ENCODE data around the gene HSPBAP1. TPM values are rescaled to one million over a fixed set of nuclear protein-coding genes. Genes with fewer than 3 reads are reported as not detected.

Gene HSPBAP1
- total and polyA plus RNA-seq, 3 donors from 2014 or later: 10.6 to 26.5 (median 11.1) TPM

GRCh38 chr3:122695927-122696561, 97.6 kb downstream of the HSPBAP1 start:
- Histone ChIP-seq H3K4me3 (no peak overlapping the region), H3K4me1 (no peaks in the 10 kb centered on the region), H3K27ac (no peak overlapping the region), H3K36me3 (ENCODE audit: low read depth, missing control alignments) (no peaks in the 10 kb centered on the region), H3K27me3 (no peaks in the 10 kb centered on the region), H3K9me3 (no peaks in the 10 kb centered on the region)
- DNase-seq: no peak
- intact Hi-C loops (cut with DNase I; ENCODE audit: low total_unique reads): no loop called here
- TF ChIP-seq, protein P1, sequence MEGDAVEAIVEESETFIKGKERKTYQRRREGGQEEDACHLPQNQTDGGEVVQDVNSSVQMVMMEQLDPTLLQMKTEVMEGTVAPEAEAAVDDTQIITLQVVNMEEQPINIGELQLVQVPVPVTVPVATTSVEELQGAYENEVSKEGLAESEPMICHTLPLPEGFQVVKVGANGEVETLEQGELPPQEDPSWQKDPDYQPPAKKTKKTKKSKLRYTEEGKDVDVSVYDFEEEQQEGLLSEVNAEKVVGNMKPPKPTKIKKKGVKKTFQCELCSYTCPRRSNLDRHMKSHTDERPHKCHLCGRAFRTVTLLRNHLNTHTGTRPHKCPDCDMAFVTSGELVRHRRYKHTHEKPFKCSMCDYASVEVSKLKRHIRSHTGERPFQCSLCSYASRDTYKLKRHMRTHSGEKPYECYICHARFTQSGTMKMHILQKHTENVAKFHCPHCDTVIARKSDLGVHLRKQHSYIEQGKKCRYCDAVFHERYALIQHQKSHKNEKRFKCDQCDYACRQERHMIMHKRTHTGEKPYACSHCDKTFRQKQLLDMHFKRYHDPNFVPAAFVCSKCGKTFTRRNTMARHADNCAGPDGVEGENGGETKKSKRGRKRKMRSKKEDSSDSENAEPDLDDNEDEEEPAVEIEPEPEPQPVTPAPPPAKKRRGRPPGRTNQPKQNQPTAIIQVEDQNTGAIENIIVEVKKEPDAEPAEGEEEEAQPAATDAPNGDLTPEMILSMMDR (IDR thresholded peaks at IDR 0.05): no peak
- no peak for TF ChIP-seq POLR2A (IDR thresholded peaks at IDR 0.05)

DNA sequence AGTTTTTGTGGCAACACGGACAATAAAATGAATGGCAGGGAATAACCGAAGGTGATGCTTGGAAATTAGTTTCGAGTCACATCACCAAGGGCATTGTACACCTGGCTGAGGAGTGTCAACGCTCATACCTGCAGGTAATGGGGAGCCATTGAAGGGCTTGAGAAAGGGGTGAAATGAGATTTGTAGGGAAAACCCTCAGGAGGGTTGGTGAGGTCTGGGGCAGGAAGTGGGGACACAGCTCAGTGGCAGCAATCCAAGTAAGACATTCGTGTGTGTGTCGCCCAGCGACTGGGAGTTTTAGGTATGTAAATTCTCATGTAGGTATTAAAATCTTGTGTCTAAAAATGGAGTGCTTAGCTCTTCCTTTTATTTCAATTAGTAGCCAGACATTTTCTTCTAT, 98.7 kb downstream of the HSPBAP1 start:
- DNase-seq: no peak
- Histone ChIP-seq H3K27ac (no peak overlapping the region), H3K36me3 (ENCODE audit: low read depth, missing control alignments) (no peaks in the 10 kb centered on the region), H3K27me3 (no peaks in the 10 kb centered on the region), H3K4me1 (no peaks in the 10 kb centered on the region), H3K4me3 (no peak overlapping the region), H3K9me3 (no peaks in the 10 kb centered on the region)
- whole genome bisulfite sequencing, 2 donors: 79 to 90% methylated on average over 7 of the region's 7 CpGs
- intact Hi-C loops (cut with DNase I; ENCODE audit: low total_unique reads): no loop called here
- TF ChIP-seq, protein P1 (IDR thresholded peaks at IDR 0.05): no peak
- no peak for TF ChIP-seq POLR2A (IDR thresholded peaks at IDR 0.05)

GRCh38 chr3:122692674-122693073, 101.0 kb downstream of the HSPBAP1 start:
- no peaks in the 10 kb centered on the region for H3K36me3 ChIP-seq (ENCODE audit: low read depth, missing control alignments)
- intact Hi-C loops (cut with DNase I; ENCODE audit: low total_unique reads): no loop called here

DNA sequence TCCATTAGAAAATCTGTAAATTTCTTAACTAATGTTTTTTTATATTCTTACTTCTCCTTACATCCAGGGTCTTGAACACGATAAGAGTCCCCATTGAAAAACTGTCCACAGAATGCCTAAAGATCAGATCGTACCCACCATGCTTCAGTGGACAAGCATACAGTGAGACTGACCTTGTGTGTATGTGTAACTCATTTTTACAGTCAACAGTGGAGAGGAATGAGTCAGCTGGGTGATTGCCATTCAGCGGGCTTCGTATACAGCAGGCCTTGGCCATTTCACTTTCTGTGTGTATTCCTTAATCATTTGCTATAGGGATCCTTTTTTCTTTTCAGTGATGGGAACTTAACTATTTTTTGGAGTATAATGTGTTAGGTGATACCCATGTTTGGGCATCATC, 102.4 kb downstream of the HSPBAP1 start:
- H3K36me3 ChIP-seq (ENCODE audit: low read depth, missing control alignments): no peaks in the 10 kb centered on the region
- intact Hi-C loops (cut with DNase I; ENCODE audit: low total_unique reads): no loop called here
- DNase-seq: no peak
- H3K27ac ChIP-seq: no peak overlapping the region
- H3K4me3 ChIP-seq: no peak overlapping the region
- no peaks in the 10 kb centered on the region for H3K9me3 ChIP-seq
- no peaks in the 10 kb centered on the region for H3K27me3 ChIP-seq
- WGBS, 2 donors: 93 to 96% methylated on average over 4 of the region's 4 CpGs
- H3K4me1 ChIP-seq: no peaks in the 10 kb centered on the region
- no peak for TF ChIP-seq POLR2A (IDR thresholded peaks at IDR 0.05)
- TF ChIP-seq, protein P1 (IDR thresholded peaks at IDR 0.05): no peak

More at GRCh38 chr3:122692674-122693073, 101.0 kb downstream of the HSPBAP1 start:
- H3K4me3 ChIP-seq: no peak overlapping the region
- H3K9me3 ChIP-seq: no peaks in the 10 kb centered on the region
- no peaks in the 10 kb centered on the region for H3K27me3 ChIP-seq
- H3K27ac ChIP-seq: no peak overlapping the region
- no peak for DNase-seq
- H3K4me1 ChIP-seq: no peaks in the 10 kb centered on the region
- no peak for TF ChIP-seq POLR2A (IDR thresholded peaks at IDR 0.05)
- TF ChIP-seq, protein P1 (IDR thresholded peaks at IDR 0.05): no peak
- 93 to 96% methylated on average over 3 of the region's 3 CpGs for WGBS, 2 donors

GRCh38 chr3:122690096-122690495, 103.5 kb downstream of the HSPBAP1 start:
- TF ChIP-seq POLR2A (IDR thresholded peaks at IDR 0.05): no peak
- TF ChIP-seq, protein P1 (IDR thresholded peaks at IDR 0.05): no peak
- H3K4me1 ChIP-seq: no peaks in the 10 kb centered on the region
- intact Hi-C loops (cut with DNase I; ENCODE audit: low total_unique reads): no loop called here
- WGBS, 2 donors: 84 to 100% methylated on average over 1 of the region's 1 CpG
- H3K27ac ChIP-seq: no peak overlapping the region
- H3K27me3 ChIP-seq: no peaks in the 10 kb centered on the region
- DNase-seq: no peak
- H3K4me3 ChIP-seq: no peak overlapping the region
- H3K36me3 ChIP-seq (ENCODE audit: low read depth, missing control alignments): no peaks in the 10 kb centered on the region
- no peaks in the 10 kb centered on the region for H3K9me3 ChIP-seq
